Measurements from ENCODE around the gene QSOX2. TPM values are rescaled to one million over a fixed set of nuclear protein-coding genes. Genes with fewer than 3 reads are reported as not detected.

The QSOX2 gene
- total RNA-seq, 6 experiments from 2014 or later: 2.9 to 8.7 (median 6.4) TPM

DNA sequence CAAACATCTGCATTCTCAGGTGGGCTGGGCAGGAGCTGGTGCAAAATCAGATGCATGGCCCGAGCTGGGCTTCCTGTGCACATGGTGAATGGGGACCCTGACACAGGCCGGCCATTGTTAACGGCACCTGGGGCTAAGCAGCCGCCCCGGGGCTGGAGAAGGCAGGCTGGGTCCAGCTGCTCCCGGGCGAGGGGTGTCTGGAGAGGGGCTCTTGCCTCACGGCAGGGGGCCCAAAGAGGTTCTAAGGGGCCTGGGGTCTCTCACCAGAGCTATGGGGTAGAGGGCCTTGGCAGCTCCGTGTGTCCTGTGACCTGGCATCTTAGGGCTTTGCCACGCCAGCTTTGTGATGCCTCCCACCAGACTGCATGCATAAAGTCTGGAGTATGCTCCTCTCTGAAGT lies 5.1 kb upstream of the QSOX2 start:
- 29% methylated on average over 2 of the region's 10 CpGs for WGBS (ENCODE audit: insufficient coverage, low coverage, low lambda C conversion rate, missing lambda C conversion rate)
- Histone ChIP-seq H3K36me3 (no peaks in the 10 kb centered on the region), H3K4me3 (no peak overlapping the region), H3K4me1 (peaks cover 0 to 5% (median 0%) of the 10 kb centered on the region in 4 donors), H3K27me3 (no peaks in the 10 kb centered on the region), H3K9me3 (no peaks in the 10 kb centered on the region), H3K27ac (no peak overlapping the region)
- intact Hi-C loops (cut with DNase I): no loop called here
- ATAC-seq: no peak
- DNase-seq: no peak
- TF ChIP-seq, protein P1, sequence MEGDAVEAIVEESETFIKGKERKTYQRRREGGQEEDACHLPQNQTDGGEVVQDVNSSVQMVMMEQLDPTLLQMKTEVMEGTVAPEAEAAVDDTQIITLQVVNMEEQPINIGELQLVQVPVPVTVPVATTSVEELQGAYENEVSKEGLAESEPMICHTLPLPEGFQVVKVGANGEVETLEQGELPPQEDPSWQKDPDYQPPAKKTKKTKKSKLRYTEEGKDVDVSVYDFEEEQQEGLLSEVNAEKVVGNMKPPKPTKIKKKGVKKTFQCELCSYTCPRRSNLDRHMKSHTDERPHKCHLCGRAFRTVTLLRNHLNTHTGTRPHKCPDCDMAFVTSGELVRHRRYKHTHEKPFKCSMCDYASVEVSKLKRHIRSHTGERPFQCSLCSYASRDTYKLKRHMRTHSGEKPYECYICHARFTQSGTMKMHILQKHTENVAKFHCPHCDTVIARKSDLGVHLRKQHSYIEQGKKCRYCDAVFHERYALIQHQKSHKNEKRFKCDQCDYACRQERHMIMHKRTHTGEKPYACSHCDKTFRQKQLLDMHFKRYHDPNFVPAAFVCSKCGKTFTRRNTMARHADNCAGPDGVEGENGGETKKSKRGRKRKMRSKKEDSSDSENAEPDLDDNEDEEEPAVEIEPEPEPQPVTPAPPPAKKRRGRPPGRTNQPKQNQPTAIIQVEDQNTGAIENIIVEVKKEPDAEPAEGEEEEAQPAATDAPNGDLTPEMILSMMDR (IDR thresholded peaks at IDR 0.05): no peak
- TF ChIP-seq POLR2A (IDR thresholded peaks at IDR 0.05): no peak

DNA sequence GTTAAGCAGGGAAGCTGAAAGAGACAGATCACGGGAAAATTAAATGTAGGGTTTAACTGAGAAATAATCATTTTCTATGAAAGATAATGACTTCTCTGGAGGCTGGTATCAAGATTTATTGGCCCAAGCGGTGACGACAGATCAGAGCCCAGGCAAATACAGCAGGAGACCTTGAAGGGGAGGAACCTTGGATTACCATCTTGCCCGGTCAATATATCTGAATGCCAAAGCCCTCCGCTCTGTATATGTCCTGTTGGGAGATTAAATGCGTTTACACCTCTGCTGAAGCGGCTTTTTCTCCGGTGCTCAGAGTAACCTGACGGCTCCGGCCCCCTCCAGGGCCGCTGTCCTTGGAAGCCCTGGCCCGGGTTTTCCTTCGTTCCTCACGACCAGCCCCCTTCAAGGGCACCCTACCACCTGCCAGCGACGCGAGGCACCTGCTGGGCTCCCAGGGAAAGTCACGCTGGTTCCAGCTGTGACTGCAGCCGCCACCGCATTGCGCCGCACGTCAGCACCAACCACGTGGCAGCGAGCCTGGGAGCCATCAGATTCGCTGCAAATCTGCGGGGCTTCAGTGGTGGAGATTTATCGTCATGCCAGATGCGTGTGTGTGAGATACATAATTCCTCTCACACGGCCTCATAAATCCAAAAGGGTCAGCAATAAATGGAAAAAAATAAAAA lies 4.4 kb upstream of the QSOX2 start:
- intact Hi-C loops (cut with DNase I): no loop called here
- Histone ChIP-seq H3K4me1 (peaks cover 0 to 4% (median 0%) of the 10 kb centered on the region in 4 donors), H3K4me3 (no peak overlapping the region), H3K36me3 (no peaks in the 10 kb centered on the region), H3K27me3 (no peaks in the 10 kb centered on the region), H3K27ac (no peak overlapping the region), H3K9me3 (no peaks in the 10 kb centered on the region)
- 75% methylated on average over 20 of the region's 30 CpGs for WGBS (ENCODE audit: insufficient coverage, low coverage, low lambda C conversion rate, missing lambda C conversion rate)
- DNase-seq (no peak), ATAC-seq (no peak)
- TF ChIP-seq POLR2A (IDR thresholded peaks at IDR 0.05): no peak
- TF ChIP-seq, protein P1 (IDR thresholded peaks at IDR 0.05): no peak

DNA sequence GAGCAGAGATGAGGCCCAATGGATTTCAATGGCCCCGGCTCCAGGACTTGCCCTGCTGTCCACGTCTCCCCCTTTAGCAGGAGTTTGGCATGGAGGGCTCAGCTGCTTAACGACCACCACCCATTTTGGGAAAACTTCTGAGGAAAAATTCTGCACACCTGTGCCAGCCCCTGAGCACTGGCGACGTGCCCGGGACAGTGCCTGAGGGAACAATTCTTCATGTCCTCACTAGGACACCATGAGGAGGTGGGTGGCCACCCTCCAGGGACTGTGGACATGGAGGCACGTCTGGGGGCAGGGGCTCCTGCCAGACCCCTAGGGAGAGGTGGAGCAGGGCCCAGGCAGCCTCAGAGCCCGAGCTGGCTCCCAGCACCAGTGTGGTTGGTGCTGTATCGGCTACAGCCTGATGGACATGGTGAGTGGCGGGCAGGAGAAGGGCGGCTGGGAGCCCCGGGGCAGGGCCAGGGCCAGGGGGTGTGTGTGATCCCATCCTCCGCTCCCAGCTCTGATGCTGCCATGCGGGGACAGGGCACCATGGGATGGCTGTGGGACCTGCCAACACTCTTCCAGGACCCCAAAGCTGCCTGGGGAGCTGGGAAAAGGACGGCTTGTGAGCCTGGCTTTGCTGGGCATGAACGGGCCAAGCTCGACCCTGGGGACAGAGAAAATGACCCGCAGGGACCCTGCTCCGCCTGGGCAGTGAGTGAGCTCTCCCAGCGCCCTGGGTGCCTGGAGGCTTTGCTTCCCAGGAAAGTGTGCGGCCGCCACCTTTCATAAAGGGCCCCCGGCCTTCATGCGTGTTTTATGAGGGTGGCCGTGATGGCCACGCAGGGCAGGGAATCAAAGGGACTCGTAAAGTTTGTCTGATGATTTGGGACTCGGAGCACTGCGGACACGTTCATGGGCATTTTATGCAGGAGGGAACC lies 3.6 kb upstream of the QSOX2 start:
- DNase-seq: no peak
- peaks cover 0 to 9% (median 4%) of the 10 kb centered on the region in 4 donors for H3K4me1 ChIP-seq
- intact Hi-C loops (cut with DNase I): no loop called here
- H3K36me3 ChIP-seq: no peaks in the 10 kb centered on the region
- TF ChIP-seq, protein P1 (IDR thresholded peaks at IDR 0.05): no peak
- TF ChIP-seq POLR2A (IDR thresholded peaks at IDR 0.05): no peak
- H3K9me3 ChIP-seq: no peaks in the 10 kb centered on the region
- ATAC-seq: no peak
- no peak overlapping the region for H3K4me3 ChIP-seq
- H3K27me3 ChIP-seq: no peaks in the 10 kb centered on the region
- no peak overlapping the region for H3K27ac ChIP-seq
- WGBS (ENCODE audit: insufficient coverage, low coverage, low lambda C conversion rate, missing lambda C conversion rate): 76% methylated on average over 13 of the region's 30 CpGs

DNA sequence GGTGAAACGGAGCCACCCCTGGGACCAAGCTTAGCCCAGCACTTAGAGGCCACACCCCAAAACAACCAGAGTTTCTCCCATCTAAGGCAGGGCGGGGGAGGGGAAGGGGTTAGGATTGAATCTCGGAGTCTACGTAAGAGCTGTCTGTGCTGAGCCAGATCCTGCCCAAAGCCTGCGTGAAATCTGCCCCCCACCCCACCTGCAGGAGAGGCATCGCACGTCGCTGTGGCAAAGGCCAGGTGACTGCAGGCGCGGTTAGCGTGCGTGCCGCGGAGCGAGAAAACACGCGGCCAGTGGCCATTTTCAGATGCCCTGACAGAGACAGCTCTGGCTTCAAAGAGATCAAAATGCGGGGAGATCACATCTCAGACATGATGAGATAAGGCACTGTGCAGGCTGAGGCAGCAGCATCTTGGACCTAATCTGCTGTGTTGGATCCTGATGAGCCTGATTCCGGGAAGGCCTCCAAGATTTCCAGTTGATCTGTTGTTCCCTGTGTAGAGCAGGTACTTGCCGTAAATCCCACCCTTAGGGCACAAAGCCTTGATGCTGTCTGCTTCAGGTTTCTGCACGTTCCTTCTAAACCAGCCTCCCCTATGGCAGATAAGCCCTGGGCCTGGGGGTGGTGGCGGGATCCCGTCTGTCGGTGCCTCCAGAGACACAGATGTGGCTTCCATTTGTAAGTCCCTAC lies 2.5 kb upstream of the QSOX2 start:
- Histone ChIP-seq H3K4me1 (peaks cover 0 to 14% (median 4%) of the 10 kb centered on the region in 4 donors), H3K27ac (no peak overlapping the region), H3K27me3 (no peaks in the 10 kb centered on the region), H3K9me3 (no peaks in the 10 kb centered on the region), H3K4me3 (no peak overlapping the region), H3K36me3 (no peaks in the 10 kb centered on the region)
- intact Hi-C loops (cut with DNase I): no loop called here
- TF ChIP-seq, protein P1 (IDR thresholded peaks at IDR 0.05): no peak
- no peak for TF ChIP-seq POLR2A (IDR thresholded peaks at IDR 0.05)
- ATAC-seq: no peak
- DNase-seq: no peak
- 87% methylated on average over 10 of the region's 24 CpGs for WGBS (ENCODE audit: insufficient coverage, low coverage, low lambda C conversion rate, missing lambda C conversion rate)

Data from right lobe of liver (tissue), 6 donors.